Activated naive CD8-positive, alpha-beta T cell (primary cell): ENCODE data around the gene APBA2.
A peak's percentile ranks its signal among the peaks of the same experiment; 100 is the strongest.
"Not testable (repeated sequence)": the region's sequence is repeated elsewhere in the genome, so short reads cannot be mapped to it uniquely, and the experiment has no call there.

Experiments
- H3K27ac Mint-ChIP-seq: one replicate; pipeline ENCODE4 v1.8.0; 2021; ENCODE audit warnings: mixed read lengths
- H3K27me3 Mint-ChIP-seq: one replicate; pipeline ENCODE4 v1.8.0; 2021; ENCODE audit warnings: mixed read lengths
- H3K36me3 Mint-ChIP-seq: one replicate; pipeline ENCODE4 v1.8.0; 2021; ENCODE audit warnings: mixed read lengths
- H3K4me1 Mint-ChIP-seq: one replicate; pipeline ENCODE4 v1.8.0; 2021; ENCODE audit warnings: low read depth, mixed read lengths
- H3K4me3 Mint-ChIP-seq: one replicate; pipeline ENCODE4 v1.8.0; 2021; ENCODE audit warnings: mild to moderate bottlenecking, mixed read lengths
- H3K9me3 Mint-ChIP-seq: one replicate; pipeline ENCODE4 v1.8.0; 2021; ENCODE audit warnings: low read depth, mixed read lengths

Gene APBA2

DNA sequence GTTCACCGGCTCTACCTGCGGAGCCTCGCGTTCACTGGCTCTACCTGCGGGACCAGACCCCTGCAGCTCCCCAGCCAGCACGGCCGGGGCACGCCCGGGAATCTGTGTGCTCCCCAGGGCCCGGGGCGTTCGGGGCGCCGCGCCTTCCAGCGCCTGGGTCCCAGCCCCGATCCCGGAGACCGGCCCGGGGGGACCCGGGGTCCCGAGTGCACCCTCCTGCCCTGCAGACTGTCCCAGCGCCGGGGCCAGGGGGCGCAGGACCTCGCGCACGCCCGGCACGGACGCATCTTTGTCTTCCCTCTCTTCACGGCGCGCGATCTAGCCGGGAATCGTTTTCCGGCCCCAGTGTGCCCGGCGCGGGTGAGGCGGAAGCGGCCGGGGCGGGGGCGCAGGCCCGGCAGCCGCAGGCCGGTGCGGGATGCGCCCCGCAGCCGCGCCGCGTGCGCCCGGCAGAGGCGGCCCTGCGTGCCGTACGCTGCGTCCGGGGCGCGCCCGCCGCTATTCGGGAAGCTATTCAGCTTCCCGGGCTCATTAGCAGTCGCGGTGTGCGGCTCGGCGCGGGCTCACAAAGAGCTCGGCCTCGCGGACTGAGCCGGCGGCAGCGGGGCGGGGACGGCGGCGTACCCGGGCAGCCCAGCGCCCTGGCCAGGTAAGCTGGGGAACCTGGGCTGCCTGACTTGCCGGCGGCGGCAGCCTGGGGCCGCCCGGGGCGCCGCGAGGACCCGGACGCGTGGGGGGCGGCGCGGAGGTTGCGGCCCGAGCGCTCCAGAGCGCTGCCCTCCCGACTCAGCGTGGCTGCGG, at the start of gene APBA2:
Gene APBA2 (plus strand): TSS at position 345 of the 801 bp plus-strand sequence. CDS start 167,911 bp downstream, outside the sequence.
- Mint-ChIP-seq H3K9me3 (no peaks in the 10 kb centered on the region), H3K4me1 (peaks cover 43% of the 10 kb centered on the region), H3K36me3 (no peaks in the 10 kb centered on the region), H3K4me3 (peak within 1 kb of the TSS; percentile 88), H3K27ac (peak within 1 kb of the TSS; percentile 84), H3K27me3 (no peaks in the 10 kb centered on the region)

DNA sequence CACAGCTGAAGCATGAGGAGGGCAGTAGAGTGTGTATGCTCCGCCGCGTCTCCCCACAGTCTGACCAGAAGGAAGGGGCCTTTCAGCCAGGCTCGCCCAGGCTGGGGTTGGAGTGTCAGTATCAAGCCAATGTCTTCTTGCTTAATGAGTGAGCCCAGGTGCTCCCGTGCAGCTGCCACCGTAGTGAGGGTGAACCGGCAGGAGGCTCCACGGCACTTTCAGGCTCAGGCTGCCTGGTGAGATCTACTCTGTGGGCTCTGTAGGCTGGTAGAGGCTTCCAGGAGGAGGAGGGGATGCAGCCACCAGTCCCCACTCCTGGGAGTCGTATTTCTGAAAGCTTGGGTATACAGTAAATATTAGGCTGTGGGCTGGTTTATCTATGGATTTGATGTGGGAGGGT, 45.5 kb upstream of the APBA2 start:
- H3K27ac Mint-ChIP-seq, H3K27me3 Mint-ChIP-seq, H3K9me3 Mint-ChIP-seq, H3K4me3 Mint-ChIP-seq, H3K4me1 Mint-ChIP-seq, H3K36me3 Mint-ChIP-seq: not testable (repeated sequence)

DNA sequence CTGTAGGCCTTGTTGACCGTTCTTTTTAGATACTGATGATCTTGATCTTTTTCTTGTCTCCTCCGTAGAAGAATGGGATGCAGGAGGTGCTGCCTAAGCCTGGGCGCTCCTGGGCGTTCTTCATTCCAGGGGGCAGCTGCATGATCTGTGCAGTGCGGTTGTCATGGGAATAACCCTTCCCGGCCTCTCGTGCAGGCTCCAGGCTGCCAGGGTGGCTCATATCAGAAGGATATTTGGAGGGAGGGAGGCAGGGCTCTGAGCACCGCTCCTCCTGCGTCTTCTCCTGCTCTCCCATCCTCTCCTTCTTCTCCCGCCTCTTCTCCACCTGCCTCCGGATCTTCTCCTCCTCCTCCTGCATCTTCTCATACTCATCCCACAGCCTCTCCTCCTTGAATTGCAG, 43.6 kb upstream of the APBA2 start:
- H3K36me3 Mint-ChIP-seq, H3K27ac Mint-ChIP-seq, H3K4me3 Mint-ChIP-seq: not testable (repeated sequence)

DNA sequence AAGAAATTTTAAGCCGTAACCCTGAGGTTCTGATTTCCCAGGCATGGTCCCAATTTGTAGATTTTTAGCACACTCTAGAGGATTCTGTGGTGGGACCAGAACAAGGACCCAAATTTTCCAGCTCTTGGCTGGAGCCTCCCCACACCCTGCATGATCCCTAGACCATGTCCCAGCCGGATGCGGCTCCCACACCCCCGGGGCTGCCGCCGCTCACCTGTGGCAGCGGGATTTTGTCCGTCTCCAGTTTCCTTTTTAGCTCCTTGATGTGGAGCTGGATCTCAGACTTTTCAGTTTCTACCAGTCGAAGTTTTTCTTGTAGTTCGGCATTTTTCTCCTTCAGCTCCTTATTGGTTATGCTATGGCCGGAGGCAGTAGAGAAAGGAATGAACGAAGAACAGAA, 42.3 kb upstream of the APBA2 start:
- H3K4me1 Mint-ChIP-seq, H3K27ac Mint-ChIP-seq, H3K9me3 Mint-ChIP-seq, H3K4me3 Mint-ChIP-seq, H3K36me3 Mint-ChIP-seq, H3K27me3 Mint-ChIP-seq: not testable (repeated sequence)

More for the DNA sequence above, 43.6 kb upstream of the APBA2 start:
- not testable (repeated sequence) for H3K27me3 Mint-ChIP-seq, H3K4me1 Mint-ChIP-seq, H3K9me3 Mint-ChIP-seq

DNA sequence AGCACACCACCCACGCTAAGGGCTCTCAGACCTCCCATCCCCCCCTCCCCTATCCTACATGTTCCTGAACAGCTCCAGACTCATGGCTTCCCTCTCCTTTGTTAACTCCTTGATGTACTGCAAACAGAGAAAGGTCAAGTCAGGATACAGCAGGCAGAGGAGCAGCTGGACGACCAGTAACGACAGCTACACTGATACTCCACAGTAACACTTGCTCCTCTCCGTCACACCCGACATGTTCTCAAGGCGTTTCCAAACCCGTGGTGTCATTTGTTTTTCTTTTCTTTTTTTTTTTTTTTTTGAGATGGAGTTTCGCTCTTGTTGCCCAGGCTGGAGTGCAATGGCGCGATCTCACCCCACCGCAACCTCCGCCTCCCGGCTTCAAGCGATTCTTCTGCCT, 41.6 kb upstream of the APBA2 start:
- H3K4me1 Mint-ChIP-seq, H3K27me3 Mint-ChIP-seq, H3K36me3 Mint-ChIP-seq, H3K27ac Mint-ChIP-seq, H3K4me3 Mint-ChIP-seq, H3K9me3 Mint-ChIP-seq: not testable (repeated sequence)

DNA sequence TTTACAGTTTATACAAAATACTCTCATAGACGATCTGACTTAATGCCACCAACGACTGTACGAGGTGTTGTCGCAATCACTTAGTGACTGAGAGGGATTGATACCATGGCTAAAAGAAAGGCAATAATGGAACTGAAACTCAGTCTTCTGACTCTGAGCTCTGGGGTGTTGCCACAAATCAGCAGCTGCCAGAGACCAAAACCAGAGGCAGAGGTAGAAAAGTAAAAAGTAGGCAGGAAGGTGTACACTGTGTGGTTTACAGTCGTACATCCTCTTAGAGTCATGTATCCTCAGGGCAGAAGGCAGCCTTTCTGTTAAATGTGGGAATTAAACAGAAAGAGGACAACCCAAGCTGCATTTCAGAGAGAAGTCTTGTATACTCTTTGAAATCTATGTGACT, 38.5 kb upstream of the APBA2 start:
- H3K4me3 Mint-ChIP-seq, H3K27ac Mint-ChIP-seq, H3K4me1 Mint-ChIP-seq, H3K36me3 Mint-ChIP-seq, H3K27me3 Mint-ChIP-seq, H3K9me3 Mint-ChIP-seq: not testable (repeated sequence)

DNA sequence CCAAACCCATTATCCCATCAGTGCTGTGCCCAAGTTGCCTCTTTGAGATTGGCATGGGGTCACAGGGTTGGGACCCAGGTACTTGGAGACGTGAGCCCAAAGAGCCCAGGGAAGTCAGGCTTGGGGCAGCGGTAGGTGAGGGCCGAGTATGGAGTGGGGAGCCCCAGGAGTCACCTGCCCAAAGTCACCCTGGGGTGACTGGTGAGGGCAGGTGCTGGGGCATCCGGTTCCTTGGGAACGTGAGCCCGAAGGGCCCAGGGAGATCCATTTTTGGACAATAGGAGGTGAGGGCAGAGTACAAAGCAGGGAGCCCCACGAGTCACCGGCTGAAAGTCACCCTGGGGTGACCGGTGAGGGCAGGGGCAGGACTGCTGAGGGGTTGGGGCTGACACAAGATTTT, 37.8 kb upstream of the APBA2 start:
- H3K36me3 Mint-ChIP-seq, H3K27me3 Mint-ChIP-seq, H3K4me1 Mint-ChIP-seq, H3K9me3 Mint-ChIP-seq, H3K4me3 Mint-ChIP-seq, H3K27ac Mint-ChIP-seq: not testable (repeated sequence)

DNA sequence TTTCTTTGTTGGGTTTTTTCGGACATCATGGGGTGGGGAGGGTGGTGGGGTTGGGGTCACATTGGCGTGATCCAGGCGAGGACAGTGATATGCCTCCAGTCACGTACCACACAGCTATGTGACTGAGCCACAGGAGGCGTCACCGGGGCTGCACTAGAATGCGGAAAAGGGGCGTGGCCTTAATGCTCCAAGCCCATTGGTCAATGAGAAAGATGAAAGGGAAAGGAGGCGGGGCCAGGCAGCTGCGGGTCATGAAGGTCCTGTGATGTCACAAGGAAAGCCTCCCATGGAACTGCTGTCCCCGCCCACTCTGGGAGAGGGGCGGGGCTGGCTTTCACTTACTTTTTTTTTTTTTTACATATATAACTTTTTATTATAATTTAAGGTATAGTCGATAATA, 37.3 kb upstream of the APBA2 start, which contains the start of gene GOLGA6L7:
Gene GOLGA6L7 (minus strand): TSS at position 124 of the 400 bp plus-strand sequence. CDS start 95 bp downstream, at position 29.
- not testable (repeated sequence) for H3K4me3 Mint-ChIP-seq, H3K27me3 Mint-ChIP-seq, H3K27ac Mint-ChIP-seq, H3K36me3 Mint-ChIP-seq, H3K4me1 Mint-ChIP-seq, H3K9me3 Mint-ChIP-seq

DNA sequence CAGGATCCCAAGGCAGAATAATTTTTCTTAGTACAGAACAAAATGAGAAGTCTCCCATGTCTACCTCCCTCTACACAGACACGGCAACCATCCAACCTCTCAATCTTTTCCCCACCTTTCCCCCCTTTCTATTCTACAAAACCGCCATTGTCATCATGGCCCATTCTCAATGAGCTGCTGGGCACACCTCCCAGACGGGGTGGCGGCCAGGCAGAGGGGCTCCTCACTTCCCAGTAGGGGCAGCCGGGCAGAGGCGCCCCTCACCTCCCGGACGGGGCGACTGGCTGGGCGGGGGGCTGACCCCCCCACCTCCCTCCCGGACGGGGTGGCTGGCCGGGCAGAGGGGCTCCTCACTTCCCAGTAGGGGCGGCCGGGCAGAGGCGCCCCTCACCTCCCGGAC, 36.5 kb upstream of the APBA2 start:
- H3K27me3 Mint-ChIP-seq, H3K4me1 Mint-ChIP-seq, H3K4me3 Mint-ChIP-seq, H3K36me3 Mint-ChIP-seq, H3K27ac Mint-ChIP-seq, H3K9me3 Mint-ChIP-seq: not testable (repeated sequence)

DNA sequence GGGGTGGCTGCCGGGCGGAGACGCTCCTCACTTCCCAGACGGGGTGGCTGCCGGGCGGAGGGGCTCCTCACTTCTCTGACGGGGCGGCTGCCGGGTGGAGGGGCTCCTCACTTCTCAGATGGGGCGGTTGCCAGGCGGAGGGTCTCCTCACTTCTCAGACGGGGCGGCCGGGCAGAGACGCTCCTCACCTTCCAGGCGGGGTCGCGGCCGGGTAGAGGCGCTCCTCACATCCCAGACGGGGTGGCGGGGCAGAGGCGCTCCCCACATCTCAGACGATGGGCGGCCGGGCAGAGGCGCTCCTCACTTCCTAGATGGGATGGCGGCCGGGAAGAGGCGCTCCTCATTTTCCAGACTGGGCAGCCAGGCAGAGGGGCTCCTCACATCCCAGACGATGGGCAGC, 36.0 kb upstream of the APBA2 start:
- H3K9me3 Mint-ChIP-seq, H3K27me3 Mint-ChIP-seq, H3K4me3 Mint-ChIP-seq, H3K27ac Mint-ChIP-seq, H3K36me3 Mint-ChIP-seq: not testable (repeated sequence)
- H3K4me1 Mint-ChIP-seq, result peaks cover 12% of the 10 kb centered on the region

DNA sequence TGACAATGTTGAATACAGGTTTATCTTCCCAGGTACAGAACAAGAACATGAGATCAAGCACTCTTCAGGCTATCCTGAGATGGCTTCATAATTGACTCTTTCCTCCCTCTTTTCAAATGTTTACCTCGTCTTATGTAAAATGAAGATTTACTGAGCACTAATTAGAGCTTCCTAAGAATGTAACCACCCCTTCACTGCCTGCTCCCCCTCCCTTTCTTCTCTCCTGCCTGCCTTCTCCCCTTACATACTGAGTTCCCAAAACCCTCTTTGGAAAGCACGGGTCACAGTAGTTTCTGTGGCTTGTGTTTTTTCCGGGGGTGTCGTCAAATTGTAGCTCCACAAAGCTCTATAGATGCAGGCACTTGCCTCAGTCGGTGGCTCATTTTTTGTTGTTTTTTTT, 32.1 kb upstream of the APBA2 start:
- not testable (repeated sequence) for H3K4me1 Mint-ChIP-seq, H3K36me3 Mint-ChIP-seq, H3K27ac Mint-ChIP-seq, H3K27me3 Mint-ChIP-seq, H3K9me3 Mint-ChIP-seq, H3K4me3 Mint-ChIP-seq

DNA sequence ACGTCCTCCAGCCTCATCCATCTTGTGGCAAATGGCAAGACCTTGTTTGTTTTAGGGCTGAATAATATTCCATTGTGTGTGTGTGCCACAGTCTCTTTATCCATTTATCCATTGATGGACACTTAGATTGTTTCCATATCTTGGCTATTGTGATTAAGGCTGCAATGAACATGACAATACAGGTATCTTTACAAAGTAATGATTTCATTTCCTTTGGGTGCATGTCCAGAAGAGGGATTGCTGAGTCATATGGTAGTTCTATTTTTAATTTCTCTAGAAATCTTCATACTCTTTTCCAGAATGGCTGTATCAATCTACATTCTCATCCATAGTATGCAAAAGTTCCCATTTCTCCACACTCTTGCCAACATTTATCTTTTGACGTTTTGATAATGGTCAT, 31.2 kb upstream of the APBA2 start:
- H3K4me1 Mint-ChIP-seq, H3K9me3 Mint-ChIP-seq, H3K36me3 Mint-ChIP-seq, H3K27ac Mint-ChIP-seq, H3K27me3 Mint-ChIP-seq, H3K4me3 Mint-ChIP-seq: not testable (repeated sequence)

DNA sequence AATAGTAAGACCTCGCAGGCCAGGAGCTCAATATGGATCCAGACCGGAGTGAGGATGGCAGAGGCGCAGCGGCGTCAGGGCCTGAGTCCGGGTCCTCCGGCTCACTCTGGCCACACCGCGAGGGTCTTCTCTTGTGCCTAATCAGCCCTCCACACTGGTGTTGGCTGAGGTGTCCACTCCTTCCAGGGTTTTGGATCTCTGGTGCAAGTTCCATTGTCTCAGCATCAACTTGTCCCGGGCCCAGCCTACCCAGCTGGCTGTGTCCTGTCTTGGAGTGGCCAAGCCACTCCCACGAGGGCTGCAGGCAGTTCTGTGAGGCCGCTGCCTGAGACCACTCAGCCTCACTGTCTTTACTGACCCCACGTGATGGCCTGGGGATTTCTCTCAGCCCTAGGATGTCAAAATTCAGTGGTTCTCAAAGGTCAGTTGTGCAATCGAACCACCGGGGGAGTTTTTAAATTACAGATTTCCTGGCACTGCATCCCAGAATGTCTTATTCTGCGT, 24.7 kb upstream of the APBA2 start:
- H3K36me3 Mint-ChIP-seq, result no peaks in the 10 kb centered on the region
- H3K27ac Mint-ChIP-seq, result no peak overlapping the region
- H3K4me3 Mint-ChIP-seq, result no peak overlapping the region
- H3K9me3 Mint-ChIP-seq, result no peaks in the 10 kb centered on the region
- H3K4me1 Mint-ChIP-seq, result no peaks in the 10 kb centered on the region
- H3K27me3 Mint-ChIP-seq, result no peaks in the 10 kb centered on the region

DNA sequence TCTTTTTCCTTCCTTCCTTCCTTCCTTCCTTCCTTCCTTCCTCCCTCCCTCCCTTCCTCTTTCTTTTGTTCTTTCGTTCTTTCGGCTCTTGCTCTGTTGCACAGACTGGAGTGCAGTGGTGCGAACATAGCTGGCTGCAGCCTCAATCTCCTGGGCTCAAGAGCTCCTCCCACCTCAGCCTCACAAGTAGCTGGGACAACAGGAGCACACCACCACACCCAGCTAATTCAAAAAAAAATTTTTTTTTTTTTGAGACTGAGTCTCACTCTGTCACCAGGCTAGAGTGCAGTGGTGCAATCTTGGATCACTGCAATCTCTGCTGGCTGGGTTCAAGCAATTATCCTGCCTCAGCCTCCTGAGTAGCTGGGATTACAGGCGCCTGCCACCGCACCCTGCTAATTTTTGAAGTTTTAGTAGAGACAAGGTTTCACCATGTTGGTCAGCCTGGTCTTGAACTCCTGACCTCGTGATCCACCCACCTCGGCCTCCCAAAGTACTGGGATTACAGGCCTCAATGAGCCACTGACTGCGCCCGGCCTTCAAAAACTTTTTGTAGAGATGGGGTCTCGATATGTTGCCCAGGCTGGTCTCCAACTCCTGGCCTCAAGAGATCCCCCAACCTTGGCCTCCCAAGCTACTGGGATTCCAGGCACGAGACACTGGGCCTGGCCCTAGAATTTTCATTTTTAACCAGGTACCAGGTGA, 24.0 kb upstream of the APBA2 start:
- not testable (repeated sequence) for H3K4me1 Mint-ChIP-seq, H3K36me3 Mint-ChIP-seq, H3K27ac Mint-ChIP-seq, H3K4me3 Mint-ChIP-seq, H3K27me3 Mint-ChIP-seq, H3K9me3 Mint-ChIP-seq

DNA sequence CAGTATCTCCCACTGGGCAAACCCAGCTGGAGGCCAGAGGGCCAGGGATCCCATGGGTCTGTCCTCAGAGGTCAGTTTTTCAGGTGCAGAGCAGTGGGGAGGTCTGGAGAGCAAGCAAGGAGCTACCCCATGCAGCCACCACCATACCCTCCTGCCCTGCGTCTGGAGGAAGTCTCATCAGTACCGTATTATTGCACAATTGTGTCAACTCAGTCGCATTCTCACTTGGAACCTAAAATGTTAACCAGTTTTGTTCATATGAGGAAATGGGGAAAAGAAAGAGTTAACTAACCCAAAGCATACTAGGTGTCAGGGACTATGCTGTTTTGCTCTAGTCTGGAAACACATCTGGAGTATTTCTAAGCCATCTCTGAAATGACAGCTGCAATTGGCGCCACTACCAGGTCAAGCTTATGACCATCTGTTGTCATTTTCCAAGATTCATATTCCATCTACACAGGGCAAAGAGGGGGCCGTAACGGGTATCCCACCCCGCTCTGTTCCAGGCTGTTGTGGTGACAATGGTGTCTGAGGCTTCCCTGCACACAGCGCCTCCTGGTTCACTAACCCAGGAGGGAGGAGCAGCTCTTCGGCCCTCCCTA, 16.9 kb upstream of the APBA2 start:
- H3K27ac Mint-ChIP-seq, result no peak overlapping the region
- H3K36me3 Mint-ChIP-seq, result no peaks in the 10 kb centered on the region
- H3K4me1 Mint-ChIP-seq, result peaks cover under 1% of the 10 kb centered on the region
- no peaks in the 10 kb centered on the region for H3K9me3 Mint-ChIP-seq
- H3K27me3 Mint-ChIP-seq, result no peaks in the 10 kb centered on the region
- H3K4me3 Mint-ChIP-seq, result no peak overlapping the region
